WERI-Rb-1 (cell line): ENCODE results near the gene WWOX.
A peak's percentile ranks its signal among the peaks of the same experiment; 100 is the strongest.

Experiments
- DNase-seq: peaks from one replicate; pipeline ENCODE4 v3.0.0-alpha.2; 2020
- H3K27ac ChIP-seq: fragments of 250-450 bp; sonication (Bioruptor Pico); 2 replicates; pipeline ENCODE4 v1.5.1; 2020; ENCODE audit warnings: mild to moderate bottlenecking, moderate library complexity
- H3K27me3 ChIP-seq: fragments of 250-450 bp; sonication (Bioruptor Pico); 2 replicates; pipeline ENCODE4 v1.5.1; 2021; ENCODE audit warnings: mild to moderate bottlenecking, low read depth, moderate library complexity; ENCODE audit not compliant: insufficient read depth, severe bottlenecking
- H3K36me3 ChIP-seq: fragments of 250-450 bp; sonication (Bioruptor Pico); 2 replicates; pipeline ENCODE4 v1.5.1; 2020; ENCODE audit warnings: mild to moderate bottlenecking, moderate library complexity
- H3K4me3 ChIP-seq: 2 replicates; pipeline ENCODE4 v1.5.1; 2011; ENCODE audit warnings: low read depth, mild to moderate bottlenecking, control low read depth, low read length
- H3K9me3 ChIP-seq: fragments of 250-450 bp; sonication (Bioruptor Pico); 2 replicates; pipeline ENCODE4 v1.5.1; 2021; ENCODE audit warnings: mild to moderate bottlenecking, moderate library complexity; ENCODE audit not compliant: severe bottlenecking
- TF ChIP-seq, protein P1 (sequence below): IDR thresholded peaks from 2 replicates; pipeline ENCODE4 v1.5.1; 2011; ENCODE audit warnings: low read depth, mild to moderate bottlenecking, control low read depth, inconsistent platforms, low read length

The WWOX gene

DNA sequence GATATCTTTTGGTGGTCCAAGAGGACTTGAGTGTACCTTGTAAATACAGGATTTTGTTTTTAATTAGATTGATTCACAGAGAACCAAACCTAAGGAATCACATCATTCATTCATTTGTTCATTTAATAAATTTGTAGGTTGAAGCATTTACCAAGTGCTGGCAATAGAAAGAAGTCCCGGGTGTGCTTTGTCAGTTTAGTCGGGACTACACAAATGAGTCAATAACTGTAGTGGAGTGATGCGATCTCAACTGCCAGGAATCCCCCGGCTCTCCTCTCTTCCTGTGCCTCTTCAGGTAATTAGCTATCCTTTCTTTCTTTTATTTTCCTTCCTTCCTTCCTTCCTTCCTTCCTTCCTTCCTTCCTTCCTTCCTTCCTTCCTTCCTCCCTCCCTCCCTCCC lies 1.4 kb upstream of the WWOX start:
- TF ChIP-seq, protein P1, sequence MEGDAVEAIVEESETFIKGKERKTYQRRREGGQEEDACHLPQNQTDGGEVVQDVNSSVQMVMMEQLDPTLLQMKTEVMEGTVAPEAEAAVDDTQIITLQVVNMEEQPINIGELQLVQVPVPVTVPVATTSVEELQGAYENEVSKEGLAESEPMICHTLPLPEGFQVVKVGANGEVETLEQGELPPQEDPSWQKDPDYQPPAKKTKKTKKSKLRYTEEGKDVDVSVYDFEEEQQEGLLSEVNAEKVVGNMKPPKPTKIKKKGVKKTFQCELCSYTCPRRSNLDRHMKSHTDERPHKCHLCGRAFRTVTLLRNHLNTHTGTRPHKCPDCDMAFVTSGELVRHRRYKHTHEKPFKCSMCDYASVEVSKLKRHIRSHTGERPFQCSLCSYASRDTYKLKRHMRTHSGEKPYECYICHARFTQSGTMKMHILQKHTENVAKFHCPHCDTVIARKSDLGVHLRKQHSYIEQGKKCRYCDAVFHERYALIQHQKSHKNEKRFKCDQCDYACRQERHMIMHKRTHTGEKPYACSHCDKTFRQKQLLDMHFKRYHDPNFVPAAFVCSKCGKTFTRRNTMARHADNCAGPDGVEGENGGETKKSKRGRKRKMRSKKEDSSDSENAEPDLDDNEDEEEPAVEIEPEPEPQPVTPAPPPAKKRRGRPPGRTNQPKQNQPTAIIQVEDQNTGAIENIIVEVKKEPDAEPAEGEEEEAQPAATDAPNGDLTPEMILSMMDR, result no peak
- no peaks in the 10 kb centered on the region for H3K27me3 ChIP-seq
- H3K4me3 ChIP-seq, result no peak overlapping the region
- peaks cover 5% of the 10 kb centered on the region; the same call in 1 of the 2 replicates for H3K36me3 ChIP-seq
- H3K27ac ChIP-seq, result no peak overlapping the region
- no peak for DNase-seq
- H3K9me3 ChIP-seq, result no peaks in the 10 kb centered on the region

- Histone ChIP-seq H3K9me3 (no peaks in the 10 kb centered on the region), H3K27me3 (no peaks in the 10 kb centered on the region), H3K4me3 (peak overlapping the region; percentile 99), H3K27ac (peak overlapping the region; percentile 90; the same call in 1 of the 2 replicates), H3K36me3 (peaks cover 5% of the 10 kb centered on the region; the same call in 1 of the 2 replicates)
- TF ChIP-seq, protein P1, result no peak
- no peak for DNase-seq
Measured at GRCh38 chr16:78098595-78099270, 721 bp upstream of the WWOX start.

- H3K4me3 ChIP-seq, result peak overlapping the region; percentile 99
- peak overlapping the region; percentile 90 for H3K27ac ChIP-seq
Measured at GRCh38 chr16:78100112-78100467, 636 bp downstream of the WWOX start.

GRCh38 chr16:78102122-78102660 lies 2.7 kb downstream of the WWOX start:
- Histone ChIP-seq H3K9me3 (no peaks in the 10 kb centered on the region), H3K27me3 (no peaks in the 10 kb centered on the region), H3K4me3 (no peak overlapping the region), H3K36me3 (peaks cover 5% of the 10 kb centered on the region; the same call in 1 of the 2 replicates), H3K27ac (no peak overlapping the region)
- DNase-seq, result no peak
- TF ChIP-seq, protein P1, result no peak

More at GRCh38 chr16:78100112-78100467, 636 bp downstream of the WWOX start:
- H3K27me3 ChIP-seq, result no peaks in the 10 kb centered on the region
- TF ChIP-seq, protein P1, result peak; percentile 83
- DNase-seq, result no peak
- H3K36me3 ChIP-seq, result peaks cover 5% of the 10 kb centered on the region; the same call in 1 of the 2 replicates
- H3K9me3 ChIP-seq, result no peaks in the 10 kb centered on the region

GRCh38 chr16:78102865-78103264 lies 3.4 kb downstream of the WWOX start:
- H3K9me3 ChIP-seq, result no peaks in the 10 kb centered on the region
- no peak for DNase-seq
- H3K36me3 ChIP-seq, result peaks cover 5% of the 10 kb centered on the region; the same call in 1 of the 2 replicates
- H3K4me3 ChIP-seq, result no peak overlapping the region
- H3K27me3 ChIP-seq, result no peaks in the 10 kb centered on the region
- TF ChIP-seq, protein P1, result no peak
- no peak overlapping the region for H3K27ac ChIP-seq
